ENCODE results near the gene GH1.
A peak's percentile ranks its signal among the peaks of the same experiment; 100 is the strongest.
"Not testable (repeated sequence)": the region's sequence is repeated elsewhere in the genome, so short reads cannot be mapped to it uniquely, and the experiment has no call there.

GH1 gene

GRCh38 chr17:63926164-63926563, 7.5 kb upstream of the GH1 start:
- DNase-seq (ENCODE audit: low spot score) = peak; percentile 63

DNA sequence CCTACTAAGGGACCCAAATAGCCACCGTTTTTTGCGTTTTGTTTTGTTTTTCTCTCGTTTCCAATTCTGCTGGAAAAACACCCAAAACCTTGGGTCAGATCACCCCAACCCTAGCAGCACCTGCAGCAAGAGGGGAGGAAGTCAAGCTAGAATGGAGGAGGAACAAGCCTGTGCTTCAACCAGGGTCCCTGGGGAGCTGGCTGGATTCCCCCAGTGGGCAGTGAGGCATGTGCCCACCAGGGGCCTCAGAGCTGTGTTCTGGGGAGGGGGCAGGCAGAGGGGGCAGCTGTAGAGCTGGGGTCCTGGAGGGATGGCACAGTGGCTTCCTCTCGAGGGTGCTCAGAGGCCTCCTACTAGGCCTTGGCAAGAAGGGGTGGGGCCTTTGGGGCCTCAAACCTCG, 7.0 kb upstream of the GH1 start:
- DNase-seq (ENCODE audit: low spot score) = peak; percentile 95

GRCh38 chr17:63922402-63922801, 3.8 kb upstream of the GH1 start:
- DNase-seq (ENCODE audit: low spot score) = peak; percentile 82

DNA sequence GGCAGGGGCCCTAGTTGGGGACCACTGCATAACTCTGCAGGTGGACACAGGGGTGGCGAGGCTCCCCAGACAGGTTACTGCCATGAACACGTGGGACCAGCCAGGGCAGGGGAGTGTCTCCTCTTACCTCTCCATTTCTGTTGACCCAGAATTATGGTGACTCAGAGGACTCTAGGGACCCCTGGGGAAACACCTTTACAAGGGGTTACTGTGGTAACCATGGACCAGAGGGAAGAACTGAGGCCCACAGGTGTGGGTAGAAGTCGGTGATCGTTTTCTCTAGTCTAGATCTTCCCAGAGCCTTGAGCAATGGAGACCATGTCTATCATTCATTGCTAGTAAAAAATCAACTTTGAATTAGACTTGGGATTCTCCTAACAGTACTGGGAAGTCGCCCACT, 2.1 kb upstream of the GH1 start:
- peak; percentile 56 for DNase-seq (ENCODE audit: low spot score)

DNA sequence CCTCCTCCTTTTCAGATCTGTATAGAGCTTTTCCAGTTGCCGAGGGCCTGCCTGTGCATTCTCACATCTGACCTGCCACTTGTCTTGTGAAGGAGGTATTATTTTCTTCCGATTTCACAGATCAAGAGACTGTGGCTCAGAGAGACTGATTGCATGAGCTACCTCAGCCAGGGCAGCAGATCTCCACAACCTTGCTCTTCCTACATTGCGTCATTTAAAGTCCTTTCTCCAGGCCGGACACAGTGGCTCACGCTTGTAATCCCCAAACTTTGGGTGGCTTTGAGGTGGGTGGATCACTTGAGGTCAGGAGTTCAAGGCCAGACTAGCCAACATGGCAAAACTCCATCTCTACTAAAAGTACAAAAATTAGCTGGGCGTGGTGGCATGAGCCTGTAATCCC, 1.4 kb upstream of the GH1 start:
- DNase-seq (ENCODE audit: low spot score) = not testable (repeated sequence)

DNA sequence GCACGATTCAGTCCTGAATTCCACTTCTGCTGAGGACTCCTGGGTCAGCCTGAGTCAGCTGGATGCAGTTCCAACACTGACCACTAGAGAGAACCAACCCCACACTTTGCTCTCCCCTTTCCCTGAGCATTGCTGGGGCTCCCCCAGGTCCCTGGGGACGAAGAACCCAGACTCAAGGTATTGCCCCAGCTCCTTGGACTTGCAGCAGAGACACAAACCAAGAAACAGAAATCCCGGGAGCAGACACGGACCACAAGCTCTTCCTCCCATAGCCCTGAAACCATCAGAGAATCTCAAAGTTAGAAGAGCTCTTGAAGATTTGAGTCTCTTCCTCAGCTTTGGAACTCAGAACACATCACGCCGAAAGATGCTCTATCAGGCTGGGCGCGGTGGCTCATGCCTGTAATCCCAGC, 678 bp upstream of the GH1 start:
- peak; percentile 90 for DNase-seq (ENCODE audit: low spot score)

GRCh38 chr17:63918305-63918704, 334 bp downstream of the GH1 start:
- DNase-seq (ENCODE audit: low spot score) = no peak

GRCh38 chr17:63917646-63918045, 993 bp downstream of the GH1 start:
- DNase-seq (ENCODE audit: low spot score) = no peak

DNA sequence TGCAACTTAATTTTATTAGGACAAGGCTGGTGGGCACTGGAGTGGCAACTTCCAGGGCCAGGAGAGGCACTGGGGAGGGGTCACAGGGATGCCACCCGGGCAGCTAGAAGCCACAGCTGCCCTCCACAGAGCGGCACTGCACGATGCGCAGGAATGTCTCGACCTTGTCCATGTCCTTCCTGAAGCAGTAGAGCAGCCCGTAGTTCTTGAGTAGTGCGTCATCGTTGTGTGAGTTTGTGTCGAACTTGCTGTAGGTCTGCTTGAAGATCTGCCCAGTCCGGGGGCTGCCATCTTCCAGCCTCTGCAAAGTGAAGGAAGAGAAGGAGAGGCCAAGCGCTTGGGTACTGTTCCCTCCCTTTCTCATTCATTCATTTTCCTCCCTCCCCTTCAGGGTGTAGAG, 1.4 kb downstream of the GH1 start:
- not testable (repeated sequence) for DNase-seq (ENCODE audit: low spot score)

DNA sequence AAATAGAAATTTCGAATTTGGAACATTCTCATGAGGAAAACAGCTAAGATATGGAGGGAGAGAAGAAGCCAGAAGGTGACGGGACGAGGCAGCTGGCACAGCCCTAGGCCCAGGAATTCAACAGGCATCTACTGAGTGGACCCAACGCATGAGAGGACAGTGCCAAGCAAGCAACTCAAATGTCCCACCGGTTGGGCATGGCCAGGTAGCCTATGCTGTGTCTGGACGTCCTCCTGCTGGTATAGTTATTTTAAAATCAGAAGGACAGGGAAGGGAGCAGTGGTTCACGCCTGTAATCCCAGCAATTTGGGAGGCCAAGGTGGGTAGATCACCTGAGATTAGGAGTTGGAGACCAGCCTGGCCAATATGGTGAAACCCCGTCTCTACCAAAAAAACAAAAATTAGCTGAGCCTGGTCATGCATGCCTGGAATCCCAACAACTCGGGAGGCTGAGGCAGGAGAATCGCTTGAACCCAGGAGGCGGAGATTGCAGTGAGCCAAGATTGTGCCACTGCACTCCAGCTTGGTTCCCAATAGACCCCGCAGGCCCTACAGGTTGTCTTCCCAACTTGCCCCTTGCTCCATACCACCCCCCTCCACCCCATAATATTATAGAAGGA, 2.0 kb downstream of the GH1 start:
- no peak for DNase-seq (ENCODE audit: low spot score)

- DNase-seq (ENCODE audit: low spot score) = peak; percentile 67
These were observed 2.9 kb downstream of the GH1 start for GRCh38 chr17:63915753-63916152.

- DNase-seq (ENCODE audit: low spot score) = no peak
These were observed 4.2 kb downstream of the GH1 start for GRCh38 chr17:63914471-63914870.

DNA sequence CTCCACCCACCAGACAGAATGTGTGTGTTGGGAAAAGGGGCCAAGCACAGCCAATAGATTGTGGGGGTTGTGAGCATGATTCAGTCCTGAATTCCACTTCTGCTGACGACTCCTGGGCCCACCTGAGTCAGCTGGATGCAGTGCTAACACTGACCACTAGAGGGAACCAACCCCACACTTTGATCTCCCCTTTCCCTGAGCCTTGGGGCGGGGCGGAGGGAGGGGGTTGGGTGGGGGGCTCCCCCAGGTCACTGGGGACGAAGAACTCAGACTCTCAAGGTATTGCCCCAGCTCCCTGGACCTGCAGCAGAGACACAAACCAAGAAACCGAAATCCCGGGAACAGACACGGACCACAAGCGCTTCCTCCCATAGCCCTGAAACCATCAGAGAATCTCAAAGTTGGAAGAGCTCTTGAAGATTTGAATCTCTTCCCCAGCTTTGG, 7.0 kb downstream of the GH1 start:
- DNase-seq (ENCODE audit: low spot score) = peak; percentile 68

DNA sequence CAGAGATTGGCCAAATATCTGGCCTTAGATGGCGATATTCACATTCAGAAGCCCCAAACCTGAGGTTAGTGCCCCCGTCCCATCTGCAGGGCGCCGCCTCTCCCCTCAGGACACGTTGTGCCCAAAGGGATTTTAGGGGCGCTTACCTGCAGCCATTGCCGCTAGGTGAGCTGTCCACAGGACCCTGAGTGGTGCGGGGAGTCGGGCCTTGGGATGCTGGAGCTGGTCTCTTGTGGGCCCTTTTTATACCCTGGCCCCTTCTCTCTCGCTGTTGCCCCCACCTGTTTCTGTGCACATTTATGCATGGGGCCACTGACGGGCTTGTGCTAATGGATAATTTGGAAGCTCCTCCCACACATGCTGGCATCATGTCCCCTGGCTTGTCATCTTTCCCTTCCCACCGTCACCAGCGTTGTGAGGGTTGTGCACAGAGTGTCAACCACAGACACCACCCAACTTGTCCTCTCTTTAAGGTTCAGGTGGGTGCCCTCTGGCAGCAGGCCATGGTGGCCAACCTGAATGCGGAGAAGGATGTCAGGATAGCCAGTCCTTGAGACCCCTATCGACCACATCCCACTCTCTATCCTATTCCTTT, 7.5 kb downstream of the GH1 start, which contains the start of gene CSHL1:
Gene CSHL1 (minus strand): TSS at position 218 of the 595 bp plus-strand sequence. CDS start 62 bp downstream, at position 156.
- DNase-seq (ENCODE audit: low spot score) = no peak

DNA sequence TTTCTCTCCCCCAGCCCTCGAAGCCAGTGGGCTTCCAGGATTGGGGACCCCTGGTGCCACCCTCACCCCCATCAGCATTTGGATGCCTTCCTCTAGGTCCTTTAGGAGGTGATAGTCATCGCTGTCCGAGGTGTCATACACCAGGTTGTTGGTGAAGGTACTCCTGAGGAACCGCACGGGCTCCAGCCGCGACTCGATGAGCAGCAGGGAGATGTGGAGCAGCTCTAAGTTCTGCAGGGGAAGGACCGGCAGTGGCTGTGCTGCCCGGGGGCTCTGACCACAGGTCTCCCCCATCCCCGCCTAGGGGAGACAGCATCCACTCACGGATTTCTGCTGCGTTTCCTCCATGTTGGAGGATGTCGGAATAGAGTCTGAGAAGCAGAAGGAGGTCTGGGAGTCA, 8.5 kb downstream of the GH1 start:
- no peak for DNase-seq (ENCODE audit: low spot score)

DNA sequence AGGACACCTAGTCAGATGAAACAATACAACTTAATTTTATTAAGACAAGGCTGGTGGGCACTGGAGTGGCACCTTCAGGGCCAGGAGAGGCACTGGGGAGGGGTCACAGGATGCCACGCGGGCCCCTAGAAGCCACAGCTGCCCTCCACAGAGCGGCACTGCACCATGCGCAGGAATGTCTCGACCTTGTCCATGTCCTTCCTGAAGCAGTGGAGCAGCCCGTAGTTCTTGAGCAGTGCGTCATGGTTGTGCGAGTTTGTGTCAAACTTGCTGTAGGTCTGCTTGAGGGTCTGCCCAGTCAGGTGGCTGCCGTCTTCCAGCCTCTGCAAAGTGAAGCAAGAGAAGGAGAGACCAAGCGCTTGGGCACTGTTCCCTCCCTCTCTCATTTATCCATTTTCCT, 9.1 kb downstream of the GH1 start:
- DNase-seq (ENCODE audit: low spot score) = not testable (repeated sequence)

DNA sequence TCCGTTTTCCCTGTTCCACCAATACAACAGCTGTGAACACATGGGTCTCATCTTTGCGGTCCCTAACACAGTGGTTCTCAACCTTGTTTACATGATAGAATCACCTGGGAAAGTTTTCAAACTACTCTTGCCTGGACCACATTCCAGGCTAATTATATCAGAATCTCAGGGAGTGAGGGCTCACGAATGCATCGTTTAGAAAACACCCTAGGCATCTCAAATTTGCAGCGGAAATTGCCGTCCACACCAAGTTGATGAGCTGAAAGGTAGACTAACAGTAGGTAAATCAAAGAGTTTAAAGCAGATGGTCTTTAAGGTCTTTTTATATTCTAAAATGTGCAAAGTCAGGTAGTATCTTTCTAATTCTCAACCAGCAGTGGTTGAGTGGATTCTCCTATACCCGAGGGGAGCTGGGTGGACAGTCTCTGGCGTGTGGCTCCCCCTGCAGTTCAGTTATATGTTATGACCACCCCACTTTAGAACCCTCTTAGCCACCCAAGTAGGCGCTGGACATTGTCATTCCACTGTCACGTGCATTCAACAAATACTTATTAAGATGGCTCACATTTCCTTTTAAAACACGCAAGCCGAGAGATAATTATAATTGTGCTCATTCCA, 11.4 kb downstream of the GH1 start:
- peak; percentile 58 for DNase-seq (ENCODE audit: low spot score)

- not testable (repeated sequence) for DNase-seq (ENCODE audit: low spot score)
These were observed 13.8 kb downstream of the GH1 start for GRCh38 chr17:63904796-63905195.

- peak; percentile 55 for DNase-seq (ENCODE audit: low spot score)
These were observed 14.8 kb downstream of the GH1 start for GRCh38 chr17:63903787-63904201.

DNA sequence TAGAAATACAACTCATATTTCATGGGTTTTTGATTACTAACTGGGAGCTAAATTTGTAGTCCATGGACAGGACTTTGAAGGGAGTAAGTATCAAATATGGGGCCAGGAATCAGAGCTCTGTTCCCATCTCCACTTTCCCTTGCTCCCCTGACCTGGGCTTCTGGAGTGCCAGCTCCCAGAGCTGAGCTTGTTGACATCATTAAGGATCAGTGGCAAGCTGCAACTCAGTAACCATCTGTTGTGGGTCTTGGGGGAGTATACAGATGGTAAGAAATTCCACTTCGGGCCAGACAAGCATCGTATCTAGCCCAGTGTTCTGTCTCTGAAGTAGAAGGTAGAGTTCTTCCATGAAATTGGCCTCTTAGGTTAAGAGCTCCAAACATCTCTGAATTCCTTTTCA, 16.7 kb downstream of the GH1 start:
- not testable (repeated sequence) for DNase-seq (ENCODE audit: low spot score)

- not testable (repeated sequence) for DNase-seq (ENCODE audit: low spot score)
These were observed 19.5 kb downstream of the GH1 start for GRCh38 chr17:63898899-63899798.
